GM12878 (cell line): Measurements from ENCODE around the gene TP53INP2. TPM values are rescaled to one million over a fixed set of nuclear protein-coding genes. Genes with fewer than 3 reads are reported as not detected.

Experiments
- ATAC-seq: fragments of 200-7000 bp; cut with Tn5 transposase; 3 replicates; pipeline ENCODE4 v1.9.1; 2020; ENCODE audit warnings: mild to moderate bottlenecking, moderate library complexity
- BruUV-seq: library from RNA; stranded (reverse); fragments of 400-500 nt; replicated peaks from 2 replicates; lab custom pipeline; 2021; lab: Mats Ljungman, UMichigan
- CTCF ChIA-PET: fragments of 300-600 bp; sonication (Branson Sonifier 250); formaldehyde crosslinking; extraction: SDS; loops from one replicate; lab custom pipeline; 2021; ENCODE audit warnings: inconsistent platforms; lab: Yijun Ruan, JAX
- POLR2A ChIA-PET: fragments of 350-600 bp; formaldehyde crosslinking; extraction: SDS; loops from one replicate; lab custom pipeline; 2021; ENCODE audit warnings: inconsistent platforms; lab: Charles Lee
- RAD21 ChIA-PET: fragments of 300-600 bp; sonication (Branson Sonifier 250); formaldehyde crosslinking; loops from one replicate; lab custom pipeline; 2023; ENCODE audit warnings: antibody characterized with exemption; ENCODE audit not compliant: unreplicated experiment; lab: Charles Lee
- SMC1A ChIA-PET: fragments of 300-600 bp; sonication (Branson Sonifier 250); formaldehyde crosslinking; loops from one replicate; lab custom pipeline; 2023; ENCODE audit not compliant: unreplicated experiment, uncharacterized antibody; lab: Charles Lee
- DNase-seq: peaks from one replicate; pipeline ENCODE4 v3.0.0-alpha.2; 2011; ENCODE audit warnings: low read depth, low spot score
- FAIRE-seq: peaks from 3 replicates; lab custom pipeline; 2011; peaks lifted over from hg19 to GRCh38; lab: Jason Lieb, UNC
- H2AFZ ChIP-seq: 2 replicates; pipeline ENCODE4 v1.6.0; 2011; ENCODE audit warnings: low read depth, low read length, control low read depth; ENCODE audit not compliant: control insufficient read depth
- H3K27ac ChIP-seq: 2 replicates; pipeline ENCODE4 v1.5.1; 2011; ENCODE audit warnings: control low read depth; ENCODE audit not compliant: control insufficient read depth, insufficient read depth
- H3K27me3 ChIP-seq, 2 experiments: replicated peaks in 1 of 2; 2 replicates each; pipeline versions ENCODE4 v1.6.0 to v1.6.1; 2011; ENCODE audit warnings: low read length in 1 of 2; ENCODE audit not compliant: control insufficient read depth in 2 of 2, insufficient read depth in 2 of 2
- H3K36me3 ChIP-seq, 2 experiments: 2 replicates each; pipeline ENCODE4 v1.5.1; 2011; ENCODE audit warnings: low read length in 1 of 2; ENCODE audit not compliant: control insufficient read depth in 2 of 2, insufficient read depth in 2 of 2
- H3K4me1 ChIP-seq: 2 replicates; pipeline ENCODE4 v1.6.1; 2011; ENCODE audit warnings: mild to moderate bottlenecking, low read length, moderate library complexity, mixed read lengths; ENCODE audit not compliant: control insufficient read depth, insufficient read depth
- H3K4me2 ChIP-seq: 2 replicates; pipeline ENCODE4 v1.6.0; 2011; ENCODE audit warnings: control low read depth; ENCODE audit not compliant: control insufficient read depth, insufficient read depth
- H3K4me3 ChIP-seq: fragments of 200-600 bp; sonication (generic); 2 replicates; pipeline ENCODE4 v1.5.1; 2016
- H3K79me2 ChIP-seq: 2 replicates; pipeline ENCODE4 v1.6.0; 2011; ENCODE audit warnings: low read length; ENCODE audit not compliant: control insufficient read depth, insufficient read depth
- H3K9ac ChIP-seq: 2 replicates; pipeline ENCODE4 v1.8.0; 2011; ENCODE audit warnings: low read length, control low read depth, mixed read lengths; ENCODE audit not compliant: control insufficient read depth, insufficient read depth
- H3K9me3 ChIP-seq: replicated peaks from 3 replicates; pipeline ENCODE4 v1.5.1; 2011; ENCODE audit warnings: mild to moderate bottlenecking, low read length; ENCODE audit not compliant: control insufficient read depth, insufficient read depth
- H4K20me1 ChIP-seq: 2 replicates; pipeline ENCODE4 v1.6.0; 2011; ENCODE audit not compliant: control insufficient read depth, insufficient read depth
- ATF7 ChIP-seq: fragments of 450-650 bp; IDR thresholded peaks from 2 replicates; pipeline ENCODE4 v1.6.1; 2016; ENCODE audit warnings: low read depth, mild to moderate bottlenecking
- CBX5 ChIP-seq: sonication (generic); IDR thresholded peaks from 2 replicates; pipeline ENCODE4 v1.6.1; 2016; ENCODE audit warnings: low read depth, moderate library complexity, mild to moderate bottlenecking, inconsistent platforms
- DPF2 ChIP-seq: fragments of 450-650 bp; IDR thresholded peaks from 2 replicates; pipeline ENCODE4 v1.6.1; 2017; ENCODE audit warnings: mild to moderate bottlenecking
- EED ChIP-seq: sonication (generic); IDR thresholded peaks from 2 replicates; pipeline ENCODE4 v1.6.1; 2016; ENCODE audit warnings: antibody characterized with exemption, low read depth
- HDGF ChIP-seq: fragments of 450-650 bp; IDR thresholded peaks from 2 replicates; pipeline ENCODE4 v1.6.1; 2016; ENCODE audit warnings: antibody characterized with exemption
- KDM1A ChIP-seq: fragments of 200-600 bp; sonication (generic); IDR thresholded peaks from 2 replicates; pipeline ENCODE4 v1.6.1; 2016; ENCODE audit warnings: borderline replicate concordance
- POLR2AphosphoS2 ChIP-seq: IDR thresholded peaks from 2 replicates; pipeline ENCODE4 v1.6.1; 2011; ENCODE audit warnings: low read depth, mild to moderate bottlenecking, low read length, improper control_type of control experiment, moderate library complexity
- RAD51 ChIP-seq: fragments of 450-650 bp; IDR thresholded peaks from 2 replicates; pipeline ENCODE4 v1.6.1; 2016; ENCODE audit warnings: moderate library complexity, mild to moderate bottlenecking, inconsistent platforms
- RBBP5 ChIP-seq: fragments of 200-600 bp; sonication (generic); conservative IDR thresholded peaks from 2 replicates; pipeline ENCODE4 v1.6.1; 2016
- SMAD5 ChIP-seq: IDR thresholded peaks from 2 replicates; pipeline ENCODE4 v1.6.1; 2016; ENCODE audit warnings: antibody characterized with exemption, low read depth
- TAF1 ChIP-seq: IDR thresholded peaks from 2 replicates; pipeline ENCODE4 v1.6.1; 2011; ENCODE audit warnings: mild to moderate bottlenecking, low read depth, low read length, borderline replicate concordance
- TBL1XR1 ChIP-seq: IDR thresholded peaks from 2 replicates; pipeline ENCODE4 v1.6.1; 2012; ENCODE audit warnings: low read depth, low read length, improper control_type of control experiment
- YBX1 ChIP-seq: fragments of 450-650 bp; IDR thresholded peaks from 2 replicates; pipeline ENCODE4 v1.6.1; 2016; ENCODE audit warnings: antibody characterized with exemption
- ZNF217 ChIP-seq: fragments of 450-650 bp; IDR thresholded peaks from 2 replicates; pipeline ENCODE4 v1.6.1; 2017; ENCODE audit warnings: antibody characterized with exemption, mild to moderate bottlenecking
- ZNF24 ChIP-seq: fragments of 450-650 bp; IDR thresholded peaks from 2 replicates; pipeline ENCODE4 v1.6.1; 2017; ENCODE audit warnings: antibody characterized with exemption, mild to moderate bottlenecking
- ZNF274 ChIP-seq: IDR thresholded peaks from one replicate; pipeline ENCODE4 v1.8.0; 2011; ENCODE audit not compliant: insufficient read length, insufficient read depth
- ZZZ3 ChIP-seq: IDR thresholded peaks from 2 replicates; pipeline ENCODE4 v1.6.1; 2011; ENCODE audit warnings: low read depth; ENCODE audit not compliant: control insufficient read depth, insufficient read length
- WGBS: methylation state at CpG from one replicate; pipeline ENCODE4 v1.1.6; 2016; ENCODE audit warnings: low lambda C conversion rate; ENCODE audit not compliant: insufficient replicate concordance, insufficient coverage; ENCODE audit errors: missing lambda C conversion rate; 5-methylcytosine and 5-hydroxymethylcytosine counted together
- in situ Hi-C: fragments of 300-500 bp; cut with MboI; formaldehyde crosslinking; loops from 9 replicates; pipeline ENCODE4 v1.14.3; 2018; ENCODE audit warnings: mixed read lengths
- intact Hi-C: fragments of 100-400 bp; cut with micrococcal nuclease; formaldehyde crosslinking; loops from one replicate; pipeline ENCODE4 v1.14.2; 2022; ENCODE audit not compliant: unreplicated experiment
- polyA plus RNA-seq, 11 experiments: library from polyadenylated mRNA; depleted of rRNA in 4 of 11; unstranded in 6 of 11; stranded (reverse) in 5 of 11; fragments of >200 nt; fragmentation: Nextera tagmentation in 4 of 11; fragmentation: Illumina TruSeq in 1 of 11; extraction: Ambion mirVana in 4 of 11; extraction: Trizol in 1 of 11; gene quantifications; 1 replicate in 1 of 11; 2 replicates in 10 of 11; pipeline versions ENCODE4 v1.2.1 to v1.2.3, GENCODE V29; 2011 to 2016; ENCODE audit warnings: inconsistent platforms in 2 of 11, missing spikeins in 2 of 11, low read depth in 1 of 11
- total RNA-seq, 4 experiments: library from RNA; depleted of rRNA in 3 of 4; stranded (reverse); fragments of >200 nt in 3 of 4; fragmentation: Illumina TruSeq in 1 of 4; extraction: Trizol in 1 of 4; gene quantifications; 2 replicates each; pipeline versions ENCODE4 v1.2.1 to v1.2.3, GENCODE V29; 2013 to 2021
- TF ChIP-seq, protein P1 (sequence below): IDR thresholded peaks from 2 replicates; pipeline ENCODE4 v1.6.1; 2012; ENCODE audit warnings: mild to moderate bottlenecking, low read depth, low read length
- TF ChIP-seq, protein P2 (sequence below): fragments of 450-650 bp; IDR thresholded peaks from 2 replicates; pipeline ENCODE4 v1.6.1; 2017; ENCODE audit warnings: borderline replicate concordance
- TF ChIP-seq, protein P3 (sequence below): IDR thresholded peaks from 2 replicates; pipeline ENCODE4 v1.6.1; 2011; ENCODE audit warnings: borderline replicate concordance, low read depth, mild to moderate bottlenecking, moderate library complexity, mixed read lengths, low read length; ENCODE audit not compliant: insufficient read depth; ENCODE audit errors: extremely low read length

Gene TP53INP2
- total and polyA plus RNA-seq, 10 of the 15 experiments (the other 5 are each of a cell fraction or from before 2014, with no cell fraction given): 2.8 to 16.0 (median 4.0) TPM

DNA sequence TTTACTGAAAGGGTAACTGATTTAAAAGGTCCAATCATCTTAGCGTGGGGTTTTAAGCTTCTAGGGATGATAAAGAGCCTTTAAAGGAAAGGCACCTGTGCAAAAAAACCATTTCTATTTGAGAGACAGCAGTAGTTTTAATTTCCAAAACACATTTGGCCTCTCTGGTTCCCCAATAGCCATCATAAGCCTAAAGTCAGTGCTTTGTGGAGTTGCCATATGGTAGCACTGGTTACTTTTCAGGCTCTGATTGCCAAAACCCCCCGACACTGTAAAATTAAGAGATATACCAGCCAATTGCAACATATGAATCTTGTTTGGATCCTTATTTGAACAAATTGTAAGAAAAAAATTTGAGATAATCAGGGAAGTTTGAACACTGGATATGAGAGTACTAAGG lies 44.6 kb downstream of the TP53INP2 start:
- Histone ChIP-seq H3K36me3 (peaks cover 7 to 27% of the 10 kb centered on the region in 2 experiments), H3K4me2 (no peak overlapping the region), H3K9ac (no peak overlapping the region), H4K20me1 (no peaks in the 10 kb centered on the region), H2AFZ (no peak overlapping the region), H3K9me3 (no peaks in the 10 kb centered on the region), H3K79me2 (no peaks in the 10 kb centered on the region), H3K4me3 (no peak overlapping the region), H3K27me3 (no peaks in the 10 kb centered on the region), H3K27ac (no peak overlapping the region), H3K4me1 (peaks cover 12% of the 10 kb centered on the region)
- ATAC-seq (no peak), DNase-seq (no peak), FAIRE-seq (no peak)
- ChIA-PET RAD21 (interaction anchor here (0.8 to 2.8 kb wide), 11 partner anchors 8 to 436 kb away, joined by 3 to 21 read pairs (median 5); no protein-coding TSS in a partner anchor), SMC1A (interaction anchor here (0.7 to 2.7 kb wide), 12 partner anchors 8 to 448 kb away, joined by 3 to 24 read pairs (median 4); no protein-coding TSS in a partner anchor), POLR2A (interaction anchor here (0.6 to 1.4 kb wide), 6 partner anchors 14 to 57 kb away, joined by 3 to 5 read pairs (median 4); no protein-coding TSS in a partner anchor), CTCF (interaction anchor here (0.6 to 2.6 kb wide), 5 partner anchors 18 to 266 kb away, joined by 3 to 13 read pairs (median 4); no protein-coding TSS in a partner anchor)
- in situ Hi-C loops: no loop called here
- TF ChIP-seq EED: no peak
- TF ChIP-seq CBX5: no peak
- no peak for TF ChIP-seq RBBP5
- no peak for TF ChIP-seq POLR2AphosphoS2
- no peak for TF ChIP-seq RAD51
- TF ChIP-seq ZNF274: no peak
- TF ChIP-seq TAF1: no peak
- TF ChIP-seq, protein P1, sequence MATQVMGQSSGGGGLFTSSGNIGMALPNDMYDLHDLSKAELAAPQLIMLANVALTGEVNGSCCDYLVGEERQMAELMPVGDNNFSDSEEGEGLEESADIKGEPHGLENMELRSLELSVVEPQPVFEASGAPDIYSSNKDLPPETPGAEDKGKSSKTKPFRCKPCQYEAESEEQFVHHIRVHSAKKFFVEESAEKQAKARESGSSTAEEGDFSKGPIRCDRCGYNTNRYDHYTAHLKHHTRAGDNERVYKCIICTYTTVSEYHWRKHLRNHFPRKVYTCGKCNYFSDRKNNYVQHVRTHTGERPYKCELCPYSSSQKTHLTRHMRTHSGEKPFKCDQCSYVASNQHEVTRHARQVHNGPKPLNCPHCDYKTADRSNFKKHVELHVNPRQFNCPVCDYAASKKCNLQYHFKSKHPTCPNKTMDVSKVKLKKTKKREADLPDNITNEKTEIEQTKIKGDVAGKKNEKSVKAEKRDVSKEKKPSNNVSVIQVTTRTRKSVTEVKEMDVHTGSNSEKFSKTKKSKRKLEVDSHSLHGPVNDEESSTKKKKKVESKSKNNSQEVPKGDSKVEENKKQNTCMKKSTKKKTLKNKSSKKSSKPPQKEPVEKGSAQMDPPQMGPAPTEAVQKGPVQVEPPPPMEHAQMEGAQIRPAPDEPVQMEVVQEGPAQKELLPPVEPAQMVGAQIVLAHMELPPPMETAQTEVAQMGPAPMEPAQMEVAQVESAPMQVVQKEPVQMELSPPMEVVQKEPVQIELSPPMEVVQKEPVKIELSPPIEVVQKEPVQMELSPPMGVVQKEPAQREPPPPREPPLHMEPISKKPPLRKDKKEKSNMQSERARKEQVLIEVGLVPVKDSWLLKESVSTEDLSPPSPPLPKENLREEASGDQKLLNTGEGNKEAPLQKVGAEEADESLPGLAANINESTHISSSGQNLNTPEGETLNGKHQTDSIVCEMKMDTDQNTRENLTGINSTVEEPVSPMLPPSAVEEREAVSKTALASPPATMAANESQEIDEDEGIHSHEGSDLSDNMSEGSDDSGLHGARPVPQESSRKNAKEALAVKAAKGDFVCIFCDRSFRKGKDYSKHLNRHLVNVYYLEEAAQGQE: no peak
- TF ChIP-seq, protein P2, sequence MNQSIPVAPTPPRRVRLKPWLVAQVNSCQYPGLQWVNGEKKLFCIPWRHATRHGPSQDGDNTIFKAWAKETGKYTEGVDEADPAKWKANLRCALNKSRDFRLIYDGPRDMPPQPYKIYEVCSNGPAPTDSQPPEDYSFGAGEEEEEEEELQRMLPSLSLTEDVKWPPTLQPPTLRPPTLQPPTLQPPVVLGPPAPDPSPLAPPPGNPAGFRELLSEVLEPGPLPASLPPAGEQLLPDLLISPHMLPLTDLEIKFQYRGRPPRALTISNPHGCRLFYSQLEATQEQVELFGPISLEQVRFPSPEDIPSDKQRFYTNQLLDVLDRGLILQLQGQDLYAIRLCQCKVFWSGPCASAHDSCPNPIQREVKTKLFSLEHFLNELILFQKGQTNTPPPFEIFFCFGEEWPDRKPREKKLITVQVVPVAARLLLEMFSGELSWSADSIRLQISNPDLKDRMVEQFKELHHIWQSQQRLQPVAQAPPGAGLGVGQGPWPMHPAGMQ: no peak
- TF ChIP-seq ZNF24: no peak
- TF ChIP-seq HDGF: no peak
- no peak for TF ChIP-seq KDM1A
- TF ChIP-seq SMAD5: no peak
- TF ChIP-seq DPF2: no peak
- TF ChIP-seq ATF7: no peak
- no peak for TF ChIP-seq ZZZ3
- TF ChIP-seq, protein P3, sequence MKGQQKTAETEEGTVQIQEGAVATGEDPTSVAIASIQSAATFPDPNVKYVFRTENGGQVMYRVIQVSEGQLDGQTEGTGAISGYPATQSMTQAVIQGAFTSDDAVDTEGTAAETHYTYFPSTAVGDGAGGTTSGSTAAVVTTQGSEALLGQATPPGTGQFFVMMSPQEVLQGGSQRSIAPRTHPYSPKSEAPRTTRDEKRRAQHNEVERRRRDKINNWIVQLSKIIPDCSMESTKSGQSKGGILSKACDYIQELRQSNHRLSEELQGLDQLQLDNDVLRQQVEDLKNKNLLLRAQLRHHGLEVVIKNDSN: no peak
- no peak for TF ChIP-seq ZNF217
- TF ChIP-seq TBL1XR1: no peak
- TF ChIP-seq YBX1: no peak
- intact Hi-C loops: no loop called here
- 100% methylated on average over 2 of the region's 2 CpGs for WGBS
- no TSS peak for BruUV-seq
